Posterior cingulate gyrus (tissue), 11 donors: ENCODE data around the gene TBRG4.
A peak's percentile ranks its signal among the peaks of the same experiment; 100 is the strongest.

Source experiments
- DNase-seq, 10 donors: peaks; one replicate each; pipeline versions ENCODE4 v3.0.0 to v3.0.0-alpha.2; 2020 to 2021; ENCODE audit warnings: mixed read lengths in 3 of 10
- intact Hi-C: fragments of 100-400 bp; cut with DNase I; formaldehyde crosslinking; loops from one replicate; pipeline ENCODE4 v1.15.1; 2023

TBRG4 gene

GRCh38 chr7:45068236-45069023 lies 43.1 kb downstream of the TBRG4 start:
- intact Hi-C loops, result no loop called here
- peak in 1 of 10 donors; percentile 83 for DNase-seq

- no peak for DNase-seq
- intact Hi-C loops, result no loop called here
These were observed 43.9 kb downstream of the TBRG4 start for GRCh38 chr7:45067582-45067981.

GRCh38 chr7:45066409-45066808 lies 45.1 kb downstream of the TBRG4 start:
- intact Hi-C loops, result no loop called here
- no peak for DNase-seq

- intact Hi-C loops, result no loop called here
- DNase-seq, result no peak
These were observed 46.2 kb downstream of the TBRG4 start for GRCh38 chr7:45065031-45065995.

- no peak for DNase-seq
- intact Hi-C loops, result no loop called here
These were observed 47.3 kb downstream of the TBRG4 start for GRCh38 chr7:45064047-45064725.

GRCh38 chr7:45061806-45062425 lies 49.6 kb downstream of the TBRG4 start:
- no peak for DNase-seq
- intact Hi-C loops, result no loop called here

- no peak for DNase-seq
- intact Hi-C loops, result no loop called here
These were observed 50.1 kb downstream of the TBRG4 start for GRCh38 chr7:45061352-45061751.

GRCh38 chr7:45060295-45060694 lies 51.2 kb downstream of the TBRG4 start:
- DNase-seq, result no peak
- intact Hi-C loops, result no loop called here

GRCh38 chr7:45057878-45058277 lies 53.6 kb downstream of the TBRG4 start:
- intact Hi-C loops, result no loop called here
- no peak for DNase-seq

- intact Hi-C loops, result no loop called here
- DNase-seq, result no peak
These were observed 55.8 kb downstream of the TBRG4 start for GRCh38 chr7:45055594-45056219.

- intact Hi-C loops, result no loop called here
- no peak for DNase-seq
These were observed 56.5 kb downstream of the TBRG4 start for GRCh38 chr7:45055016-45055415.

GRCh38 chr7:45054442-45054841 lies 57.1 kb downstream of the TBRG4 start:
- no peak for DNase-seq
- intact Hi-C loops, result no loop called here

- intact Hi-C loops, result no loop called here
- no peak for DNase-seq
These were observed 57.6 kb downstream of the TBRG4 start for GRCh38 chr7:45053941-45054340.

GRCh38 chr7:45053401-45053800 lies 58.1 kb downstream of the TBRG4 start:
- intact Hi-C loops, result no loop called here
- no peak for DNase-seq

- intact Hi-C loops, result no loop called here
- no peak for DNase-seq
These were observed 59.5 kb downstream of the TBRG4 start for GRCh38 chr7:45052011-45052410.

GRCh38 chr7:45050198-45050597 lies 61.3 kb downstream of the TBRG4 start:
- DNase-seq, result no peak
- intact Hi-C loops, result no loop called here
